GM19240 (cell line): Measurements from ENCODE around the gene HHIPL1.
"Not testable (repeated sequence)": the region's sequence is repeated elsewhere in the genome, so short reads cannot be mapped to it uniquely, and the experiment has no call there.

Experiments
- DNase-seq: peaks from one replicate; pipeline ENCODE4 v3.0.0; 2011; ENCODE audit warnings: low spot score; ENCODE audit not compliant: insufficient read length

HHIPL1 gene

GRCh38 chr14:99633141-99633540 lies 11.8 kb upstream of the HHIPL1 start:
- no peak for DNase-seq

- DNase-seq, result no peak
Measured at GRCh38 chr14:99633918-99634317, 11.0 kb upstream of the HHIPL1 start.

- no peak for DNase-seq
Measured at GRCh38 chr14:99634443-99634842, 10.5 kb upstream of the HHIPL1 start.

DNA sequence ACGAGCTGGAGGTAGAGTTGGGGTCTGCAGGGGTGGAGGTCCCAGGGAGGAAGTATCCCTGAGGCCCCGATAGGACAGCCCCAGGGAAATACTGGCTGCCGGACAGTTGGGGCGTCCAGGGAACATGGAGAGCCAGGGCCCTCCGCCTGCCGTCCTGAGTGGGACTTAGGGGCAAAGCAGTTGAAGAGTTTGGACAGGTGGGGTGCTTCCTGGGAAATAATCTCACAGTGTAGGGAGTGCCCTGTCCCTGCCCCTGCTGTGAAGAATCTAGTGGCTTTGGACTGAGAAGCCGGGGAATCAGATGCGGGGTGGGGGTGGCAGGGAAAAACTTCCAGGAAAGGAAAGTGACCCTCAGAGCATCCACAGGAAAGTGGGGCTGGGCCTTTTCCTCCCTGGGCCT lies 9.8 kb upstream of the HHIPL1 start:
- DNase-seq, result no peak

DNA sequence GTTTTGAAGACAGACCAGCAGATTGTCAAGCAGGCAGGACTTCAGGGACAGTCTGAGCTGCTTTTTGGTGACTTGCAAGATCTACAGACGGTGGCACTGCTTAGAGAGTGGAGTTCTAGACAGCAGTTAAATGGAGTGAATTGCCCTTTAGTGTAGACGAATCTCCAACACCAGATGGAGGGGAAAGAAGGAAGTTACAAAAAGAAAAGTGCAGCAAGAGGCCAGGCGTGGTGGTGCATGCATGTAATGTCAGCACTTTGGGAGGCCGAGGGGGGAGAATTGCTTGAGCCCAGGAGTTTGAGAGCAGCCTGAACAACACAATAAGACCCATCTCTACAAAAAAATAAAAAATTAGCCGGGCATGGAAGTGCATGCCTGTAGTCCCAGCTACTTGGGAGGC lies 8.4 kb upstream of the HHIPL1 start:
- DNase-seq, result no peak

- no peak for DNase-seq
Measured at GRCh38 chr14:99637624-99638023, 7.3 kb upstream of the HHIPL1 start.

DNA sequence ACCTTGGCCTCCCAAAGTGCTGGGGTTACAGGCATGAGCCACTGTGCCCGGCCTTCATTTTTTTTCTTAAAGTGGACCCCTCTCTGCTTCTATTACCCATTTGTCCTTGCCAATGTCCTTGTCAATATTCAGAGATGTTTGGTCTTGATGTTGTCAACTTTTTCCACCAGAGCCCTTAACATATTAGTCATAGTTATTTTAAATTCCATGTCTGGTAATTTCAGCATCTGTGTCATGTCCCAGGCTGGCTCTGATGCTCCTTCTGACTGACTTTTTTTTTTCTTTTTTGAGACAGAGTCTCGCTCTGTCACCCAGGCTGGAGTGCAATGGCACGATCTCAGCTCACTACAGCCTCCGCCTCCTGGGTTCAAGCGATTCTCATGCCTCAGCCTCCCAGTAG lies 2.2 kb upstream of the HHIPL1 start:
- not testable (repeated sequence) for DNase-seq

GRCh38 chr14:99643343-99643742 lies 1.6 kb upstream of the HHIPL1 start:
- DNase-seq, result no peak

DNA sequence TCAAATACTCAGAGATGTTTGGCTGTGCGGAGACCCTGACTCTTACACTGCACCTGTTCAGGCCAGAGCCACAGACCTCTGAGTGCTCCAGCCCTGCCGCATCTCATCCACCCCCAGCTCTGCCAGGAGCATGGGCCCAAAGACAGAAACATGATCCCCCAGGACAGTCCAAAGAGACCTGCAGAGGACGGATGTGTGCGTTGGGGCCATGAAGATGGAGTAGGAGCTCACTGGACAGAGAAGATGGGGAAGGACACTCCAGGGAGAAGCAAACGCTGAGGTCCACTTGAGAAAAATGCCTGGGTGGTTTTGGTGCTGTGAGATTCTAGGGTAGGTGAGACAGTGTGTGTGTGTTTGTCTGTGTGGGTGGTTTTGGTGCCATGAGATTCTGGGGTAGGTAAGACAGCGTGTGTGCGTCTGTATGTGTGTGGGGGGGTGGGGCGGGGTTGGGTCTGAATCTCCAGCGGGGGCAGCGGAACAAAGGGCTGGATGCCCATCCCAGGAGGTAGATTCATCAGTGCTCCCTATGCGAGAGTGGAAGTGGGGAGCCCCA lies 818 bp upstream of the HHIPL1 start:
- DNase-seq, result no peak

DNA sequence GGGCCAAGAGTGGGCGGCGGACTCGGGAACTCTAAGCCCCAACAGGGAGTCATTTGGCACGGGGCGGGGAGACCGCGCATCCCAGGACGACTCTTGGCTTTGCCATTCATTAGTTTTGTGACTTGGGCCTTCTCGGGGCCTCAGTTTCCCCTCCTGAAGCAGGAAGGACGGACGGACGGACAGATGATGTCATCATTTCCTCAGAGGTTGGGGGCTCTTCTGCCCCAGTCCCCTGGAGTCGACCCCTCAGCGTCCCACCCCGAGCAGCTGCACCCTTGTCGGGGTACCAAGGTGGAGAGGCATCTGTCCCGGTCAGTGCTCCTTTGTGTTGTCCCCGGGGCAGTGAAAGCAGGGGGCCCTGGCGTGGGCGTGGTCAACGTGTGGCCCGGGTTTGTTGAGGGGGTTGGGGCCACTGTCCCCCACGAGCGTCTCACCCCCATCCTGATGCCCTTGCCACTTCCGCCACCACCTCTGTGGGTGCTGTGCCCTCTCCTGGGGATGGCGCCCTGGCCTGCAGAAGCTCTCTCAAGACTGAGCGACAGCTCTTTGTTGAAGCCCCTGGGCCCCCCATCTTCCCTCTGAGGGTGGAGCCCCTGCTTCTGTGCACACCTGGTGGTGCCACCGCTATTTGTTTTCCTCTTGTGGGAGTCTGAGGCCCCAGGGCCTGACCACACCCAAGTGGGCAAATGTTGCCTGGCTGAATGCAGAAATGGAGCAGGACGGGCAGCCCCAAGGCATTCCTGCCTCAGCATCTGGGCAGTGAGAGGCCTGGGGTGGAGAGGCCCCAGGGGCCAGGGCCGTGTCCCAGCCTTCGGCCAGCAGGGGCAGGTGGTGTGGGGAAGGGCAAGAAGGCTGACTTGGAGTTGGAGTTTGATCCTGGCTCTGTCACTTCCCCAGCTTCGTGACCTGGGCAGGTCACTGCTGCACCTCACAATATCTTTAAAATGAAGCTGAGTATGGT lies 896 bp downstream of the HHIPL1 start:
- DNase-seq, result no peak

DNA sequence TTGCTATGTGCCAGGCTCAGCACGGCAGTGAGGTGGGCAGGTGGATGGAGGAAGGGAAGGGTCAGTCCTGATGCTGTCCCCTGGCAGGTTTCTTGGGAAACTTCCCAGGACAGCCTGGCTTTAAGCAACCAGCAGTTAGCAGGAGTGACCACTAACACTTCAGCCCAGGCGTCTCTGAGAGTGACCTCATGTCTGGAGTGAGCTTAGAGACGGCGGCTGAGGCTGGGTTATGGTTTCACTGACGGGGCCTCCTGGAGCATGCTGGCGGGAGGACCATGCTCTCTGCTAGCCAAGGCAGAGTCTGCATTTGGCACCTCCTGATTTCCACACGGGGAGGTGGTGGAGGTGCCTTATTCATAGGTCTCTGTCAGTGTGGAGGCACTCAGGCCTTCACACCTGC lies 2.5 kb downstream of the HHIPL1 start:
- no peak for DNase-seq

DNA sequence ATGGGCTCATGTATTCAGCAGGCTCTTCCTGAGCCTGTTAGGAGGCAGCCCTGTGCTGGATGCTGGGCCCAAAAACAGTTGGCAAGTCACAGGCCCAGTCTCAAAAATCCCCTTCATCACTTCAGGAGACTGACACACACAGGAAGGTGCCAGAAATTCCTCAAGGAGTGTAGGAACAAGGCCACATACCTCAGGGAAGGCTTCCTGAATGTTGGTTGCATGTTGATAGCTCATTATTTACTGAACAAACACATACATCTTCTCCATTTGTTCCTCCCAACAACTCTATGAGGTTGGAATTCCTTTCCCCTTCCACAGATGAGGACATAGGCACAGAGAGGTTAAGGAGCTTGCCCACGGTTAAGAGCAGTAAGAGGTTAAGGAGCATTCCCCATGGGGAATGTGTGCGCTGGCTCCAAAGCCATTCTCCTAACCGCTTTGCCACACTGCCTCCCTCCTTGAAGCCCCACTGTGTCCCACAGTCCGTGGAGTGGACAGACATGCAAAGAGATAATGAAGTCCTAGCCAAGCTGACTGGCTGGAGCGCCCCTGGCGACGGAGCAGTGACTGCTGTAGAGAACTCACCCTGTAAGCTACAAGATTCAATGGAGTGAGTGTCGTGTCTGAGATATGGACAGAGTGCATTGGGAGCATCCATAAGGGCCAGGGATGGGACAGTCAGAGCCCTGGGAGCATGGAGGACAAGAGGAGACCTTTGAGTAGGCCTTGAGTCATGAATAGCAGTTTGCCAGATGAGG lies 3.3 kb downstream of the HHIPL1 start:
- DNase-seq, result no peak

- DNase-seq, result no peak
Measured at GRCh38 chr14:99649219-99649618, 4.3 kb downstream of the HHIPL1 start.

DNA sequence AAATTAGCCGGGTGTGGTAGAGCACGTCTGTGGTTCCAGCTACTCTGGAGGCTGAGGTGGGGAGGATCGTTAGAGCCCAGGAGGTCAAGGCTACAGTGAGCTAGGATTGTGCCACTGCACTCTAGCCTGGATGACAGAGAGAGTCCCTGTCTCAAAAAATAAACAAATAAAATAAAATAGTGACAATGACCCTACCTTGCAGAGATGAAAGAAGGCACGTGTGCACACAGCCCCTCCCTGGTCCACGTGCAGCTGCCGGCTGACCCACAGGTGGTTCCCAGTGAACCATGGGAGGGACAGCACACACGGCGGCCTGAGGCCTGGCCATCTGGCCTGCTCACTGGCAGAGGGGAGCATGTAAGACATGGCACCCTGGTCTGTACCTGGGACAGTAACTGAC lies 4.7 kb downstream of the HHIPL1 start:
- DNase-seq, result no peak

DNA sequence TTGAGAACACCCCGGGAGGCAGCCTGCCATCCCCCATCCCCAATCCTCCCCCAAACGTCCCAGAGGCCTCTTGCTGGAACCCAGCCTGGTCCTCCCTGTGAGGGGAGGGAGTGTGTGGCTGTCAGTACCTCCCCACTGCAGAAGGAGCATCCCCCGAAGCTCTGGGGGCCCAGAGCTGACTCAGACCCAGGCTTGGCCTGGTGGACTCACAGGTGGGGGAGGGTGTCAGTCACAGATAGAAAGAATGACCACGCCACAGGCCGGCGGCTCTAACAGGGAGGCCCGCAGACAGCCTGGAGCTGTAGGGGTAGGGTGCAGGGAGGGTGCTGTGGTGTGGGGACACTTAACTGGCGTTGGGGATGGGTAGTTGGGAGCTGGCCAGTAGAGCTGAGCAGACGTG lies 5.3 kb downstream of the HHIPL1 start:
- DNase-seq, result no peak

- no peak for DNase-seq
Measured at GRCh38 chr14:99651953-99652746, 7.2 kb downstream of the HHIPL1 start.

- DNase-seq, result no peak
Measured at GRCh38 chr14:99654235-99654985, 9.5 kb downstream of the HHIPL1 start.

DNA sequence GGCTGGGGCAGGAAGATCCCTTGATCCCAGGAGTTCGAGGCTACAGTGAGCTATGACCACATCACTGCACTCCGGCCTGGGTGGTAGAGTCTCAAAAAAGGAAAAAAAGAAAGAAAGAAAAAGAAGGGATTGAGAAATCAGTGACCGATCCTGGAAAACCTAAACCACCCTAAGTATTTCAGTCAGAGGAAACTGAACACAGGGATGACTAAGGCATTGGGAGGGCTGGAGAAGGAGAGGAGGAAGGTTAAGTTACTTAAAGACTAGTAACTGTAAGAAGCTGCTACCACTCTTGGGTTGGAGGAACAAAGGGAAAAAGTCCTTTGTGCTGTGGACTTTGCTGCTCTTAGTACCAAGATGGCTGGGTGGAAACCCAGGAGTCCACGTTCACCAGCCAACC lies 10.6 kb downstream of the HHIPL1 start:
- no peak for DNase-seq

GRCh38 chr14:99656171-99656570 lies 11.2 kb downstream of the HHIPL1 start:
- DNase-seq, result no peak

- DNase-seq, result no peak
Measured at GRCh38 chr14:99657645-99658155, 12.8 kb downstream of the HHIPL1 start.
